SK-N-MC (cell line): ENCODE measurements around the gene DDX56.

Experiments used
- EZH2 ChIP-seq: fragments of 200-600 bp; sonication (generic); IDR thresholded peaks from one replicate; pipeline ENCODE4 v1.6.1; 2017; ENCODE audit warnings: antibody characterized with exemption
- FOXP2 ChIP-seq: optimal IDR thresholded peaks from 2 replicates; pipeline ENCODE3; 2011; ENCODE audit warnings: mild to moderate bottlenecking, moderate library complexity; ENCODE audit not compliant: insufficient read depth; ENCODE audit errors: extremely low read length, control extremely low read depth
- POLR2AphosphoS5 ChIP-seq: IDR thresholded peaks from 2 replicates; pipeline ENCODE4 v1.6.1; 2012; ENCODE audit warnings: mild to moderate bottlenecking, low read depth, low read length, borderline replicate concordance

DNA sequence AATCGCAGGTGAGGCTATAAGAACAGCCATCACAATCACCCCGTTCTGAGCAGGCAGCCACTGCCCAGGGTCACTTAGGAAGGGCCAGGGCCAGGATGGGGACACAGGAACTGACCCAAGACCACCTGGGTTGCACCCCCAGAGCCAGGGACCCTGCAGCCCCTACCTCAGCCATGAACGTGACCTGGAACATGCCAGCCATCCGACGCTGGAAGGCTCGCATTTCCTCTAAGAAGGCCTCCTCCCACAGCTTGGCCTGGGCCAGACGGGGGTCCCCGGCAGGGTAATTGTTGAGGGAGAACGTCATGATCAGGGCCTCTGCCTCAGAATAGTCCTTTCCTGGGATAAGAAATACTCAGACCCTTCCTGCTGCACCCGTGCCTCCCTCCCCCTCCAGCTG lies 37.6 kb downstream of the DDX56 start:
- TF ChIP-seq POLR2AphosphoS5 (no peak), EZH2 (no peak), FOXP2 (no peak)
